Panc1 (cell line): ENCODE measurements around the gene CFAP97D1. TPM values are rescaled to one million over a fixed set of nuclear protein-coding genes. Genes with fewer than 3 reads are reported as not detected.

ENCODE experiments used
- ATAC-seq: fragments of 200-7000 bp; cut with Tn5 transposase; 2 replicates; pipeline ENCODE4 v1.9.1; 2020; ENCODE audit warnings: mild to moderate bottlenecking, moderate library complexity
- BruUV-seq: library from RNA; stranded (reverse); fragments of 400-500 nt; replicated peaks from 2 replicates; lab custom pipeline; 2021; lab: Mats Ljungman, UMichigan
- CTCF ChIA-PET: fragments of 300-600 bp; sonication (Branson Sonifier 250); formaldehyde crosslinking; loops from one replicate; lab custom pipeline; 2022; ENCODE audit warnings: antibody characterized with exemption; lab: Charles Lee
- POLR2A ChIA-PET: fragments of 300-600 bp; sonication (Branson Sonifier 250); formaldehyde crosslinking; loops from one replicate; lab custom pipeline; 2022; ENCODE audit warnings: antibody characterized with exemption; lab: Charles Lee
- DNase-seq: peaks from one replicate; pipeline ENCODE4 v3.0.0-alpha.2; 2010; ENCODE audit warnings: low read depth, low spot score
- H3K27ac ChIP-seq: 2 replicates; pipeline ENCODE4 v1.5.1; 2011; ENCODE audit warnings: mild to moderate bottlenecking, low read length, inconsistent platforms
- H3K27me3 ChIP-seq: fragments of 200-500 bp; sonication (Bioruptor generic); 2 replicates; pipeline ENCODE4 v1.6.0; 2014; ENCODE audit warnings: low read length, inconsistent platforms; ENCODE audit not compliant: control insufficient read depth, insufficient read depth
- H3K36me3 ChIP-seq: fragments of 200-500 bp; sonication (Bioruptor generic); 2 replicates; pipeline ENCODE4 v1.5.1; 2014; ENCODE audit warnings: inconsistent platforms, mild to moderate bottlenecking, low read length, moderate library complexity; ENCODE audit not compliant: control insufficient read depth, insufficient read depth
- H3K4me1 ChIP-seq: 2 replicates; pipeline ENCODE4 v1.5.1; 2011; ENCODE audit warnings: inconsistent platforms, mild to moderate bottlenecking, low read length, moderate library complexity; ENCODE audit not compliant: control insufficient read depth, insufficient read depth
- H3K4me3 ChIP-seq, 2 experiments: 2 replicates each; pipeline ENCODE4 v1.5.1; 2011 to 2012; ENCODE audit warnings: low read depth in 2 of 2, low read length in 2 of 2, mild to moderate bottlenecking in 2 of 2, inconsistent platforms in 1 of 2, moderate library complexity in 1 of 2
- H3K9me3 ChIP-seq: fragments of 200-500 bp; sonication (Bioruptor generic); 2 replicates; pipeline ENCODE4 v1.5.1; 2014; ENCODE audit warnings: low read depth, mild to moderate bottlenecking, inconsistent platforms, low read length, moderate library complexity; ENCODE audit not compliant: control insufficient read depth, insufficient read depth
- POLR2AphosphoS5 ChIP-seq: IDR thresholded peaks from 2 replicates; pipeline ENCODE4 v1.6.1; 2012; ENCODE audit warnings: mild to moderate bottlenecking, low read depth, low read length, moderate library complexity
- SIN3A ChIP-seq: IDR thresholded peaks from 2 replicates; pipeline ENCODE4 v1.6.1; 2012; ENCODE audit warnings: low read depth, mild to moderate bottlenecking, low read length, moderate library complexity, borderline replicate concordance; ENCODE audit not compliant: insufficient read depth
- TCF7L2 ChIP-seq: IDR thresholded peaks from 2 replicates; pipeline ENCODE4 v1.6.1; 2011; ENCODE audit warnings: mild to moderate bottlenecking, low read depth, low read length, inconsistent platforms
- in situ Hi-C: cut with HindIII; loops from 2 replicates; pipeline ENCODE4 v1.10.0; 2016; ENCODE audit warnings: low sequenced_read_pairs, low pct_unique_long_range_greater_than_20kb
- intact Hi-C: fragments of 100-400 bp; cut with micrococcal nuclease; formaldehyde crosslinking; loops from one replicate; pipeline ENCODE4 v1.10.0; 2022; ENCODE audit not compliant: unreplicated experiment
- total RNA-seq: library from RNA; stranded (reverse); gene quantifications from one replicate; pipeline ENCODE4 v1.2.1, GENCODE V29; 2021; ENCODE audit not compliant: unreplicated experiment
- TF ChIP-seq, protein P1 (sequence below), 2 experiments: IDR thresholded peaks; 2 replicates each; pipeline ENCODE4 v1.6.1; 2011 to 2012; ENCODE audit warnings: low read depth in 2 of 2, control low read depth in 1 of 2, low read length in 1 of 2, mild to moderate bottlenecking in 1 of 2, moderate library complexity in 1 of 2; ENCODE audit not compliant: insufficient read depth in 1 of 2
- TF ChIP-seq, protein P2 (sequence below): fragments of 450-650 bp; IDR thresholded peaks from 2 replicates; pipeline ENCODE4 v1.5.1; 2017; ENCODE audit warnings: mild to moderate bottlenecking

The CFAP97D1 gene
- total RNA-seq, 1 experiment from 2014 or later = not detected

DNA sequence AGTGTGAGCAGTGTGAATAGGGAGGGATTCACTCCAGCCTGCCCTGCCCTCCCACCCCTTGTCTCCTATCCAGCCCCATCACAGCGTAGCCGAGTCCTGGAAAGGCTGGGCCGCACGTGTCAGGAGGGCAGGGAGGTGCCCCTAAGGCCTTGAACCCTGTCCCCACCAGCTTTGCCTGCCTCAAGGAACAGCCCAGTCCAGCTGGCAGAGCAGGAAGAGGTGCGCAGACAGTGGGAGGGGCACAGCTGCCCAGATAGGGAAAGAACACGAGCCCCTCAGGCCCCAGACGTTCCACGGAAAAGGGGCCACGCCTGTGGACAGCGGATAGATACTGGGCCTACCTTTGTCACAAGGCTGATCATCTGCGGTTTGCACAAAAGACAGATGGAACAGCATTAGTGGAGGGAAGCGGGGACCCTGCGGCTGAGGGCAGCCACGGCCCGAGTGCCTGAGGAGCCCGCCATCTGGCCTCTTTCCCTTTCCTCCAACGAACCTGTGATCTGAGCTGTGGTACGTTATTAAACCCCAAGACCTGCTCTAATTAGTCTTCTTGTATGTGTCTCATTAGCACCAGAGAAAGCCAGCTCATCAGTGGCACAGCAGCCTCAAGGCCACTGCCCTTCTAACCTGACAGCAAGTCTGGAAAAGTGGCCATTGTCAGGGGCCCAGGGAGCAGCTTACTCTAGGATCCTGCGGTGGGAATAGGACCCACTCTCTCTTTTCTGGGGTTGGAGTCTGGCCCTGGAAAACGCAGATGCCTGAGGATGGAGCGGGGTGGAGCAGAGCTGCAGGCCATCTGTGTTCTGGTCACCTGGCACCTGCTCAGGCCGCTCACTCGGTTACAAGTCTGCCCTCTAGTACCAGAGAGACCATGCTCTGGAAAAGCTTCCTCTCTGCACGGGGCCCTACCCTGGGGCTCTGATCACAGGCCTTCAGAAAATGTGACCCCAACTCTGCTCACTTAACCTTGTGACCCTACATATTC is 36.4 kb downstream of the CFAP97D1 start:
- DNase-seq (no peak), ATAC-seq (no peak)
- H3K4me1 ChIP-seq = no peaks in the 10 kb centered on the region
- no TSS peak for BruUV-seq
- H3K27me3 ChIP-seq = no peaks in the 10 kb centered on the region
- ChIA-PET CTCF (no interaction called here), POLR2A (no interaction called here)
- no peak overlapping the region for H3K4me3 ChIP-seq
- TF ChIP-seq TCF7L2 (no peak), SIN3A (no peak), POLR2AphosphoS5 (no peak)
- TF ChIP-seq, protein P1, sequence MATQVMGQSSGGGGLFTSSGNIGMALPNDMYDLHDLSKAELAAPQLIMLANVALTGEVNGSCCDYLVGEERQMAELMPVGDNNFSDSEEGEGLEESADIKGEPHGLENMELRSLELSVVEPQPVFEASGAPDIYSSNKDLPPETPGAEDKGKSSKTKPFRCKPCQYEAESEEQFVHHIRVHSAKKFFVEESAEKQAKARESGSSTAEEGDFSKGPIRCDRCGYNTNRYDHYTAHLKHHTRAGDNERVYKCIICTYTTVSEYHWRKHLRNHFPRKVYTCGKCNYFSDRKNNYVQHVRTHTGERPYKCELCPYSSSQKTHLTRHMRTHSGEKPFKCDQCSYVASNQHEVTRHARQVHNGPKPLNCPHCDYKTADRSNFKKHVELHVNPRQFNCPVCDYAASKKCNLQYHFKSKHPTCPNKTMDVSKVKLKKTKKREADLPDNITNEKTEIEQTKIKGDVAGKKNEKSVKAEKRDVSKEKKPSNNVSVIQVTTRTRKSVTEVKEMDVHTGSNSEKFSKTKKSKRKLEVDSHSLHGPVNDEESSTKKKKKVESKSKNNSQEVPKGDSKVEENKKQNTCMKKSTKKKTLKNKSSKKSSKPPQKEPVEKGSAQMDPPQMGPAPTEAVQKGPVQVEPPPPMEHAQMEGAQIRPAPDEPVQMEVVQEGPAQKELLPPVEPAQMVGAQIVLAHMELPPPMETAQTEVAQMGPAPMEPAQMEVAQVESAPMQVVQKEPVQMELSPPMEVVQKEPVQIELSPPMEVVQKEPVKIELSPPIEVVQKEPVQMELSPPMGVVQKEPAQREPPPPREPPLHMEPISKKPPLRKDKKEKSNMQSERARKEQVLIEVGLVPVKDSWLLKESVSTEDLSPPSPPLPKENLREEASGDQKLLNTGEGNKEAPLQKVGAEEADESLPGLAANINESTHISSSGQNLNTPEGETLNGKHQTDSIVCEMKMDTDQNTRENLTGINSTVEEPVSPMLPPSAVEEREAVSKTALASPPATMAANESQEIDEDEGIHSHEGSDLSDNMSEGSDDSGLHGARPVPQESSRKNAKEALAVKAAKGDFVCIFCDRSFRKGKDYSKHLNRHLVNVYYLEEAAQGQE (IDR thresholded peaks at IDR 0.05; ENCODE audit: insufficient read depth in 1 of 2, low read depth in 2 of 2, low read length in 1 of 2) = no peak
- TF ChIP-seq, protein P2, sequence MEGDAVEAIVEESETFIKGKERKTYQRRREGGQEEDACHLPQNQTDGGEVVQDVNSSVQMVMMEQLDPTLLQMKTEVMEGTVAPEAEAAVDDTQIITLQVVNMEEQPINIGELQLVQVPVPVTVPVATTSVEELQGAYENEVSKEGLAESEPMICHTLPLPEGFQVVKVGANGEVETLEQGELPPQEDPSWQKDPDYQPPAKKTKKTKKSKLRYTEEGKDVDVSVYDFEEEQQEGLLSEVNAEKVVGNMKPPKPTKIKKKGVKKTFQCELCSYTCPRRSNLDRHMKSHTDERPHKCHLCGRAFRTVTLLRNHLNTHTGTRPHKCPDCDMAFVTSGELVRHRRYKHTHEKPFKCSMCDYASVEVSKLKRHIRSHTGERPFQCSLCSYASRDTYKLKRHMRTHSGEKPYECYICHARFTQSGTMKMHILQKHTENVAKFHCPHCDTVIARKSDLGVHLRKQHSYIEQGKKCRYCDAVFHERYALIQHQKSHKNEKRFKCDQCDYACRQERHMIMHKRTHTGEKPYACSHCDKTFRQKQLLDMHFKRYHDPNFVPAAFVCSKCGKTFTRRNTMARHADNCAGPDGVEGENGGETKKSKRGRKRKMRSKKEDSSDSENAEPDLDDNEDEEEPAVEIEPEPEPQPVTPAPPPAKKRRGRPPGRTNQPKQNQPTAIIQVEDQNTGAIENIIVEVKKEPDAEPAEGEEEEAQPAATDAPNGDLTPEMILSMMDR = no peak
- H3K9me3 ChIP-seq = no peaks in the 10 kb centered on the region
- H3K36me3 ChIP-seq = no peaks in the 10 kb centered on the region
- in situ Hi-C loops = no loop called here
- H3K27ac ChIP-seq = no peak overlapping the region
- intact Hi-C loops = no loop called here

DNA sequence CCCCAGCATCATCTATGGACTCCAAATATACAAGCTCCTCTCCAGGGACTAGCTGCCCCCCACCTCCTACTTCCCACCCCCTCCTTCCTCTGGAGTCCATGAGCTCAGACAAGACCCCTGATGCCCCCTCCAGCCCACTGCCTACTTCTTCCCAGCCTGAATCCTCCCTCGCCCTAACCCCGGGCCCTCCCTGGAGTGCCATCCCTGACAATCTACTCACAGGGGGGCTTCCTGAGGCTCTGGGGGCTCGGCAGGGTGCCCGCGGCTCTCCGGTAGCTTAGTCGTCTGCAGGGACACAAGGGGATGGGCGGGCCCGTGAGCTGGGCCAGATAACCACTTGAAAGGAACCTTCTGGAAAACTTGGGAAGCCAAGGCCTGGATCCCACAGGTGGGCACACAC is 37.6 kb downstream of the CFAP97D1 start:
- ATAC-seq (no peak), DNase-seq (no peak)
- TF ChIP-seq SIN3A (no peak), POLR2AphosphoS5 (no peak), TCF7L2 (no peak)
- TF ChIP-seq, protein P1 (IDR thresholded peaks at IDR 0.05; ENCODE audit: insufficient read depth in 1 of 2, low read depth in 2 of 2, low read length in 1 of 2) = no peak
- TF ChIP-seq, protein P2 = no peak
- intact Hi-C loops = no loop called here
- H3K27me3 ChIP-seq = no peaks in the 10 kb centered on the region
- ChIA-PET POLR2A (no interaction called here), CTCF (no interaction called here)
- BruUV-seq = no TSS peak
- H3K4me1 ChIP-seq = no peaks in the 10 kb centered on the region
- H3K27ac ChIP-seq = no peak overlapping the region
- in situ Hi-C loops = no loop called here
- no peaks in the 10 kb centered on the region for H3K9me3 ChIP-seq
- no peak overlapping the region for H3K4me3 ChIP-seq
- no peaks in the 10 kb centered on the region for H3K36me3 ChIP-seq
